DND-41 (cell line): ENCODE measurements around the gene CCL13.

Source experiments
- ATAC-seq: fragments of 200-7000 bp; cut with Tn5 transposase; 3 replicates; pipeline ENCODE4 v1.9.1; 2021; ENCODE audit warnings: low read depth; ENCODE audit not compliant: insufficient read depth
- DNase-seq: peaks from one replicate; pipeline ENCODE4 v3.0.0-alpha.2; 2020
- H2AFZ ChIP-seq: 2 replicates; pipeline ENCODE4 v1.6.0; 2012; ENCODE audit warnings: low read depth, low read length
- H3K27ac ChIP-seq: 2 replicates; pipeline ENCODE4 v1.5.1; 2012; ENCODE audit warnings: low read length, inconsistent platforms
- H3K27me3 ChIP-seq: fragments of 200-600 bp; sonication (generic); 2 replicates; pipeline ENCODE4 v1.6.0; 2012; ENCODE audit warnings: low read length, mild to moderate bottlenecking, inconsistent platforms; ENCODE audit not compliant: insufficient read depth, poor library complexity
- H3K36me3 ChIP-seq: 2 replicates; pipeline ENCODE4 v1.5.1; 2012; ENCODE audit warnings: low read length, inconsistent platforms; ENCODE audit not compliant: insufficient read depth
- H3K4me1 ChIP-seq: 2 replicates; pipeline ENCODE4 v1.5.1; 2012; ENCODE audit warnings: mild to moderate bottlenecking, low read length; ENCODE audit not compliant: insufficient read depth
- H3K4me2 ChIP-seq: 2 replicates; pipeline ENCODE4 v1.6.0; 2012; ENCODE audit warnings: mild to moderate bottlenecking, moderate library complexity, low read length, inconsistent platforms; ENCODE audit not compliant: insufficient read depth
- H3K4me3 ChIP-seq, 2 experiments: fragments of 200-600 bp in 1 of 2; shearing (Covaris generic) in 1 of 2; 2 replicates each; pipeline ENCODE4 v1.5.1; 2012 to 2016; ENCODE audit warnings: inconsistent platforms in 2 of 2, low read length in 2 of 2, mild to moderate bottlenecking in 2 of 2, low read depth in 1 of 2, moderate library complexity in 1 of 2
- H3K79me2 ChIP-seq: 2 replicates; pipeline ENCODE4 v1.6.0; 2012; ENCODE audit warnings: low read length, inconsistent platforms; ENCODE audit not compliant: insufficient read depth
- H3K9ac ChIP-seq: 2 replicates; pipeline ENCODE4 v1.6.0; 2012; ENCODE audit warnings: low read depth, mild to moderate bottlenecking, inconsistent platforms, low read length, moderate library complexity
- H3K9me3 ChIP-seq: 2 replicates; pipeline ENCODE4 v1.5.1; 2012; ENCODE audit warnings: low read length, moderate library complexity, mild to moderate bottlenecking, inconsistent platforms; ENCODE audit not compliant: insufficient read depth, severe bottlenecking
- H4K20me1 ChIP-seq: 2 replicates; pipeline ENCODE4 v1.6.0; 2012; ENCODE audit warnings: low read length; ENCODE audit not compliant: insufficient read depth
- CTCF ChIP-seq: IDR thresholded peaks from 2 replicates; pipeline ENCODE4 v1.5.1; 2012; ENCODE audit warnings: borderline replicate concordance, low read length, moderate library complexity, mild to moderate bottlenecking; ENCODE audit not compliant: poor library complexity, severe bottlenecking; ENCODE audit errors: extremely low read depth
- EZH2 ChIP-seq: IDR thresholded peaks from 3 replicates; pipeline ENCODE4 v1.6.1; 2012; ENCODE audit warnings: borderline replicate concordance, low read depth, mild to moderate bottlenecking, moderate library complexity, low read length, inconsistent platforms; ENCODE audit not compliant: severe bottlenecking

The CCL13 gene

GRCh38 chr17:34356194-34356593 lies at the start of gene CCL13:
CCL13 (plus strand) TSS chr17:34356480; CDS start chr17:34356527, 47 bp downstream.
- Histone ChIP-seq H3K4me2 (no peak within 1 kb of the TSS), H3K36me3 (no peaks in the 10 kb centered on the region), H4K20me1 (no peaks in the 10 kb centered on the region), H3K4me1 (peaks cover 28% of the 10 kb centered on the region), H3K79me2 (no peaks in the 10 kb centered on the region), H3K9ac (no peak within 1 kb of the TSS), H2AFZ (no peak within 1 kb of the TSS), H3K27ac (no peak within 1 kb of the TSS), H3K4me3 (no peak within 1 kb of the TSS), H3K9me3 (no peaks in the 10 kb centered on the region), H3K27me3 (no peaks in the 10 kb centered on the region)
- TF ChIP-seq EZH2, result no peak
- DNase-seq (no peak), ATAC-seq (no peak)

GRCh38 chr17:34307110-34307509 lies 49.2 kb upstream of the CCL13 start:
- DNase-seq (no peak), ATAC-seq (no peak)
- Histone ChIP-seq H3K4me2 (no peak overlapping the region), H4K20me1 (no peaks in the 10 kb centered on the region), H3K36me3 (no peaks in the 10 kb centered on the region), H3K9ac (no peak overlapping the region), H3K79me2 (no peaks in the 10 kb centered on the region), H3K4me1 (no peaks in the 10 kb centered on the region), H3K4me3 (no peak overlapping the region), H2AFZ (no peak overlapping the region), H3K27ac (no peak overlapping the region), H3K9me3 (no peaks in the 10 kb centered on the region), H3K27me3 (peaks cover 5% of the 10 kb centered on the region)
- TF ChIP-seq CTCF, result no peak
- no peak for TF ChIP-seq EZH2

- no peak overlapping the region for H3K27ac ChIP-seq
- no peak for DNase-seq
- ATAC-seq, result no peak
- no peaks in the 10 kb centered on the region for H3K4me1 ChIP-seq
- no peaks in the 10 kb centered on the region for H3K36me3 ChIP-seq
- no peak overlapping the region for H3K9ac ChIP-seq
- H3K79me2 ChIP-seq, result no peaks in the 10 kb centered on the region
- no peak overlapping the region for H3K4me2 ChIP-seq
- H2AFZ ChIP-seq, result no peak overlapping the region
- H3K4me3 ChIP-seq, result no peak overlapping the region
- TF ChIP-seq EZH2, result no peak
- TF ChIP-seq CTCF, result no peak
- H3K27me3 ChIP-seq, result peaks cover 5% of the 10 kb centered on the region
- no peaks in the 10 kb centered on the region for H4K20me1 ChIP-seq
- no peaks in the 10 kb centered on the region for H3K9me3 ChIP-seq
Measured at GRCh38 chr17:34308371-34308770, 47.9 kb upstream of the CCL13 start.

- Histone ChIP-seq H3K4me1 (no peaks in the 10 kb centered on the region), H3K27ac (no peak overlapping the region), H3K27me3 (peaks cover 13% of the 10 kb centered on the region), H3K9me3 (no peaks in the 10 kb centered on the region), H3K9ac (no peak overlapping the region), H4K20me1 (no peaks in the 10 kb centered on the region), H3K4me2 (no peak overlapping the region), H3K79me2 (no peaks in the 10 kb centered on the region), H3K36me3 (no peaks in the 10 kb centered on the region), H2AFZ (no peak overlapping the region), H3K4me3 (no peak overlapping the region)
- no peak for TF ChIP-seq CTCF
- no peak for TF ChIP-seq EZH2
- DNase-seq, result no peak
- ATAC-seq, result no peak
Measured at GRCh38 chr17:34311291-34311690, 45.0 kb upstream of the CCL13 start.
